NT2/D1 (cell line): Measurements from ENCODE around the gene IFI27L1.
"Not testable (repeated sequence)": the region's sequence is repeated elsewhere in the genome, so short reads cannot be mapped to it uniquely, and the experiment has no call there.

Experiments
- DNase-seq: peaks from one replicate; pipeline ENCODE4 v3.0.0-alpha.2; 2011; ENCODE audit warnings: low read depth, low spot score
- H3K27me3 ChIP-seq: 2 replicates; pipeline ENCODE4 v1.6.0; 2011; ENCODE audit warnings: mild to moderate bottlenecking; ENCODE audit not compliant: insufficient read length, insufficient read depth
- H3K36me3 ChIP-seq: 2 replicates; pipeline ENCODE4 v1.6.1; 2011; ENCODE audit warnings: mild to moderate bottlenecking, low read length, mixed read lengths; ENCODE audit not compliant: insufficient read depth, insufficient read length
- H3K4me1 ChIP-seq: 2 replicates; pipeline ENCODE4 v1.5.1; 2011; ENCODE audit not compliant: insufficient read depth, insufficient read length
- H3K4me3 ChIP-seq: 2 replicates; pipeline ENCODE4 v1.5.1; 2011; ENCODE audit warnings: low read depth; ENCODE audit not compliant: insufficient read length
- H3K9ac ChIP-seq: 2 replicates; pipeline ENCODE4 v1.6.0; 2011; ENCODE audit warnings: low read depth; ENCODE audit not compliant: insufficient read length
- H3K9me3 ChIP-seq: 2 replicates; pipeline ENCODE4 v1.5.1; 2011; ENCODE audit warnings: mild to moderate bottlenecking, low read length; ENCODE audit not compliant: insufficient read depth
- SUZ12 ChIP-seq: IDR thresholded peaks from 2 replicates; pipeline ENCODE4 v1.6.1; 2011; ENCODE audit not compliant: insufficient read length, insufficient read depth; ENCODE audit errors: extremely low read depth
- YY1 ChIP-seq: IDR thresholded peaks from 2 replicates; pipeline ENCODE4 v1.6.1; 2011; ENCODE audit not compliant: insufficient read length, insufficient read depth
- ZNF274 ChIP-seq: IDR thresholded peaks from 2 replicates; pipeline ENCODE4 v1.6.1; 2011; ENCODE audit warnings: mild to moderate bottlenecking, low read depth, low read length

Gene IFI27L1

GRCh38 chr14:94066089-94066676, 14.9 kb upstream of the IFI27L1 start:
- DNase-seq = no peak
- Histone ChIP-seq H3K9me3 (peaks cover 10% of the 10 kb centered on the region; the same call in 1 of the 2 replicates), H3K4me1 (no peaks in the 10 kb centered on the region), H3K27me3 (no peaks in the 10 kb centered on the region), H3K36me3 (peaks cover 16% of the 10 kb centered on the region), H3K9ac (no peak overlapping the region), H3K4me3 (no peak overlapping the region)
- TF ChIP-seq YY1 = no peak
- no peak for TF ChIP-seq ZNF274
- no peak for TF ChIP-seq SUZ12

- not testable (repeated sequence) for H3K27me3 ChIP-seq, DNase-seq, H3K36me3 ChIP-seq, H3K9ac ChIP-seq, H3K4me1 ChIP-seq, H3K4me3 ChIP-seq
- H3K9me3 ChIP-seq = peaks cover 43% of the 10 kb centered on the region
Measured at GRCh38 chr14:94072076-94072475, 9.0 kb upstream of the IFI27L1 start.

- no peaks in the 10 kb centered on the region for H3K4me1 ChIP-seq
- no peak overlapping the region for H3K9ac ChIP-seq
- no peak overlapping the region for H3K4me3 ChIP-seq
- no peak for DNase-seq
- H3K9me3 ChIP-seq = peaks cover 38% of the 10 kb centered on the region
- TF ChIP-seq YY1 (no peak), SUZ12 (no peak), ZNF274 (no peak)
- H3K36me3 ChIP-seq = peaks cover 26% of the 10 kb centered on the region
- no peaks in the 10 kb centered on the region for H3K27me3 ChIP-seq
Measured at GRCh38 chr14:94074534-94074933, 6.6 kb upstream of the IFI27L1 start.

GRCh38 chr14:94075008-94075407, 6.1 kb upstream of the IFI27L1 start:
- no peak for DNase-seq
- Histone ChIP-seq H3K27me3 (no peaks in the 10 kb centered on the region), H3K9ac (no peak overlapping the region), H3K4me3 (no peak overlapping the region), H3K4me1 (no peaks in the 10 kb centered on the region), H3K9me3 (peaks cover 38% of the 10 kb centered on the region), H3K36me3 (peaks cover 28% of the 10 kb centered on the region)
- TF ChIP-seq SUZ12 (no peak), ZNF274 (no peak), YY1 (no peak)

GRCh38 chr14:94077111-94077821, 3.8 kb upstream of the IFI27L1 start:
- H3K9me3 ChIP-seq = peaks cover 36% of the 10 kb centered on the region
- no peaks in the 10 kb centered on the region for H3K4me1 ChIP-seq
- no peaks in the 10 kb centered on the region for H3K27me3 ChIP-seq
- H3K4me3 ChIP-seq = peak overlapping the region; percentile 8
- no peak for DNase-seq
- no peak overlapping the region for H3K9ac ChIP-seq
- H3K36me3 ChIP-seq = peaks cover 28% of the 10 kb centered on the region
- TF ChIP-seq SUZ12 = no peak
- TF ChIP-seq ZNF274 = no peak
- no peak for TF ChIP-seq YY1

GRCh38 chr14:94077823-94078222, 3.3 kb upstream of the IFI27L1 start:
- TF ChIP-seq SUZ12 (no peak), ZNF274 (no peak), YY1 (no peak)
- H3K4me1 ChIP-seq = no peaks in the 10 kb centered on the region
- no peak overlapping the region for H3K9ac ChIP-seq
- H3K36me3 ChIP-seq = peaks cover 28% of the 10 kb centered on the region
- peaks cover 32% of the 10 kb centered on the region for H3K9me3 ChIP-seq
- no peaks in the 10 kb centered on the region for H3K27me3 ChIP-seq
- H3K4me3 ChIP-seq = no peak overlapping the region
- no peak for DNase-seq

GRCh38 chr14:94079891-94080620, 1.1 kb upstream of the IFI27L1 start:
- H3K4me1 ChIP-seq = no peaks in the 10 kb centered on the region
- H3K9ac ChIP-seq = peak overlapping the region; percentile 93
- peaks cover 20% of the 10 kb centered on the region for H3K9me3 ChIP-seq
- H3K4me3 ChIP-seq = peak overlapping the region; percentile 96
- H3K27me3 ChIP-seq = no peaks in the 10 kb centered on the region
- no peak for TF ChIP-seq SUZ12
- TF ChIP-seq ZNF274 = no peak
- no peak for TF ChIP-seq YY1
- no peak for DNase-seq
- H3K36me3 ChIP-seq = peaks cover 31% of the 10 kb centered on the region
